Fibroblast of skin of right biceps (primary cell): ENCODE data around the gene RNF217.
"Not testable (repeated sequence)": the region's sequence is repeated elsewhere in the genome, so short reads cannot be mapped to it uniquely, and the experiment has no call there.

Experiments
- DNase-seq: peaks from one replicate; pipeline ENCODE4 v3.0.0-alpha.2; 2013

Gene RNF217

GRCh38 chr6:124963831-124964763 is 1.9 kb downstream of the RNF217 start:
- DNase-seq: peak; percentile 15

- peak; percentile 22 for DNase-seq
These were observed 2.5 kb downstream of the RNF217 start for GRCh38 chr6:124964764-124965105.

- DNase-seq: not testable (repeated sequence)
These were observed 3.2 kb downstream of the RNF217 start for GRCh38 chr6:124965424-124965850.

GRCh38 chr6:124967444-124967843 is 5.2 kb downstream of the RNF217 start:
- DNase-seq: peak; percentile 21

GRCh38 chr6:124968401-124968800 is 6.2 kb downstream of the RNF217 start:
- DNase-seq: no peak

- DNase-seq: no peak
These were observed 8.0 kb downstream of the RNF217 start for GRCh38 chr6:124970243-124970642.

- no peak for DNase-seq
These were observed 8.5 kb downstream of the RNF217 start for GRCh38 chr6:124970763-124971162.

- DNase-seq: no peak
These were observed 11.5 kb downstream of the RNF217 start for GRCh38 chr6:124973780-124974179.

- no peak for DNase-seq
These were observed 12.6 kb downstream of the RNF217 start for GRCh38 chr6:124974771-124975377.

- DNase-seq: peak; percentile 54
These were observed 15.1 kb downstream of the RNF217 start for GRCh38 chr6:124977067-124977908.

GRCh38 chr6:124978451-124979293 is 16.4 kb downstream of the RNF217 start:
- no peak for DNase-seq

- DNase-seq: no peak
These were observed 17.0 kb downstream of the RNF217 start for GRCh38 chr6:124979294-124979678.

- no peak for DNase-seq
These were observed 20.4 kb downstream of the RNF217 start for GRCh38 chr6:124982669-124983068.

- no peak for DNase-seq
These were observed 21.3 kb downstream of the RNF217 start for GRCh38 chr6:124983383-124984083.

GRCh38 chr6:124984668-124985338 is 22.6 kb downstream of the RNF217 start:
- peak; percentile 69 for DNase-seq

GRCh38 chr6:124986164-124986563 is 23.9 kb downstream of the RNF217 start:
- DNase-seq: no peak

GRCh38 chr6:124987291-124987690 is 25.1 kb downstream of the RNF217 start:
- peak; percentile 18 for DNase-seq

GRCh38 chr6:124987999-124988591 is 25.9 kb downstream of the RNF217 start:
- DNase-seq: no peak

GRCh38 chr6:124989136-124989983 is 27.1 kb downstream of the RNF217 start:
- DNase-seq: no peak

GRCh38 chr6:124990988-124991387 is 28.8 kb downstream of the RNF217 start:
- DNase-seq: no peak
